Measurements from ENCODE around the gene HOXA3.

HOXA3 gene

GRCh38 chr7:27112955-27113949 lies 39.1 kb downstream of the HOXA3 start:
- DNase-seq = no peak

DNA sequence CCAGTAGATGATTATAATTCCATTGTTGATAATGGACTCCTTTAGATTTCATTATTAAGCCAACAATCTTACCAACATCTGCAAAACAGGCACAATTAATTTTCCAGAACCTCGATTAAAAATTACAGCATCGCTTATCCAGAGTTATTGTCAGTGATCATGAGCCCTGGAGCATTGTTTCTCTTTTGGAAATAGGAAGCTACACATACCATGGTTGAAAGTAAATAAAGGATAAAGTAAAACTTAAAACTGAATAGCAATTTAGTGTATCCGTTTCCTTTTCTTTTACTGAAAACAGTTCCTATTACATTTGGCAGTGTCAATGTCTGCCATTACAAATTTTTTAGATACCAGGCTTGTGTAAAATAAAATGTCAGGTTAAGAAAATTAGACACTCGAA lies 40.0 kb downstream of the HOXA3 start:
- DNase-seq = no peak

DNA sequence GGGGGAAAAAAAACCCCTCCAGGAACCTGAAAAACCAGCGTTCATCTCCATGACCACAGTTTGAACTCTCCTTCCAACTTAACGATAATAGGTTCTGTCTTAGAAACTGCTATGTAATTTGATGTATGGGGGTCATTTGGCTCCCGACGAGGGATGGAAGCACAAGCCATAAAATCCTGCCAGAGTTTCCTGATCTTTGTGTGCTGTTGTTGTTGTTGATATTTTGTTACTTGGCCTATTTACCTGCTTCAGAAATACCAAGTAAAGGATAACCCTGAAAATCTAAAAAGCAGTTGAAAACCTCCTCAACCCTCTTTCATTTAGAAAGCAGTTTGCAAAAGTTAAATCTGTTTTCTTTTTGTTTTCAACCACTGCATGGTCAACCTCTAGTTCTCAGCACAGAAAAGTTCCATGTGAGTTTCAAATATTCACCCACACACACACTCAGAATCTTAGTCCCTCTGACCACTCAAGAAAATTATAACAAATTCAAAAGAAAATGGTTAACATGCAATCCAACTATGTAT lies 40.6 kb downstream of the HOXA3 start:
- no peak for DNase-seq

DNA sequence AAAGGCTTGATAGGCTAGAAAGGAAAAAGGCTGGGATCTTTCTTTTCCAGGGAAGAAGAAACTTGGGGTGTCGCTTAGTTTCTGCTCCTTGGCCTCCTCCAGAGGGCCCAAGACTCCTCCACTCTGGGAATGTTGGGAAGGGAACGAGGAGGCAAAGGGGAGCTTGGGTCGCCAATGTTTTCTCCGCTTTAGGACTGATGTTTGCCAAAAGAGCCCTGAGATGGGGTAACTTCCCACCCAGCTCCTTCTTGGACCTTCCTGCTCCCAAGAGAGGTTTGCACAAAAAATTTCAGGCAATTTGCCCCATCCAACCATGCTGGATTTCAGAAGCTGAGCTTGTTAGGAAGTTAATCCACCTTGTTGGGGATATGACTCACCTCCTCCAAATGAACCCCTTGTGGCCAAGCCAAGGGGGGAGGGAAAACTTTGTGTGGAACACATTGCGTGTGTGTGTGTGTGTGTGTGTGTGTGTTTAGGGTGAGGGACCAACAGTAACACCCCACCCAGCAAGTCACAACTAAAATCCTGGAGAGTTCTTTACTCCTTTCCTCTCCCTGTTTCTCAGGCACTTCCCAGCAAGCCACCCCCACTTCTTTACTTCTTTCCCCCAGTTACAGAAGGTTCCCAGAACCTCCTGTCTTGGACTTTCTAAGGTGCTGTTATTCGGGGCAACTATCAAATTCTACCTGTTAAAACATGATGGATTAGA lies 41.2 kb downstream of the HOXA3 start:
- no peak for DNase-seq

GRCh38 chr7:27110186-27111031 lies 42.0 kb downstream of the HOXA3 start:
- DNase-seq = no peak

GRCh38 chr7:27109466-27110185 lies 42.8 kb downstream of the HOXA3 start:
- no peak for DNase-seq

GRCh38 chr7:27108390-27109127 lies 43.8 kb downstream of the HOXA3 start:
- DNase-seq = no peak

DNA sequence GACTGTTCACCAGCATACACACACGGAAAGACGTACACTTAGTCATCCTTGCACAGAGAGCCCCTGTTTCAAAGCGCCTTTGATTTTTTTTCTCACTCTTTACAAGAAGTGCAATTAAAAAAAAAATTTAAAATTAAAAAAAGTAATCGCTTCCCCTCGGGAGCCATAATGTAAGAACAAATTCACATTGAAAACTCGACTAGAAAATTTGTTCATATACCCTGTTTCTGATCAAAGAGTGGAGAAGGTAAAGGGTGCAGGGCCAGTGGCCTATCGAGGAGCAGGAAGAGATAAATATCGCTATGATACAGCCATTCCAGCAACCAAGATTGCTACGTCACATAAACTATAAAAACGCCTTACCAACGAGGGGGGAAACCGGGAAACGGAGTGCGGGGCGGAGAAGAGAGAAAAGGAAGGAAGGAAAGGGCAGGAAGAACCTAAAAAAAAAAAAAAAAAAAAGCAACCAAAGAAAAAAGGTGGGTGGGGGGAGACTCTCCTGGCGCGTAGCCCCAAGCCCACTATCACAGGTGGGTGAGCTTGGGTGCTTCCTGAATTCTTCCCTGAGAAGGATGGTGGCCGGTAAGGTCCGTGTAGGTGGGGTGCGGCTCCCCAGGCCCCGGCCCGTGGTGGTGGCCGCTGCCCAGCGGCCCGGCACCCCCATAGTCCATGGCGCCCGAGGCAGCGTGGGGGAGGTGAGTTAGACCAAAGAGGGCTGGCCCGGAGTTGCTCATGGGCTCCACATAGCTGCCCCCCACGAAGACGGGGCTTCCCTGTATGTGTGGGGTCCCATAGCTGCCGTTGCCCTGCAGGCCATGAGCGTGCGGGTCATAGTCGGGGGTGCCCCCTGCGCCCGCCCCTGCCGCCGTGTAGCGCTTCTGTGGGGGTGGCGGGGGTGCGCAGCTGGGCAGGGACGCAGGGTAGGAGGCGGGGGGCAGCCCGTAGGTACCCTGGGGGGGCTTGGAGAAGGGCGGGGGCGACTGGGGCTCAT lies 44.7 kb downstream of the HOXA3 start:
- DNase-seq = no peak

- DNase-seq = no peak
These were observed 45.5 kb downstream of the HOXA3 start for GRCh38 chr7:27106901-27107240.

GRCh38 chr7:27106181-27106900 lies 46.0 kb downstream of the HOXA3 start:
- no peak for DNase-seq

GRCh38 chr7:27105301-27106031 lies 46.9 kb downstream of the HOXA3 start:
- DNase-seq = no peak

GRCh38 chr7:27104341-27105058 lies 47.9 kb downstream of the HOXA3 start:
- DNase-seq = no peak

- no peak for DNase-seq
These were observed 48.7 kb downstream of the HOXA3 start for GRCh38 chr7:27103489-27104226.

DNA sequence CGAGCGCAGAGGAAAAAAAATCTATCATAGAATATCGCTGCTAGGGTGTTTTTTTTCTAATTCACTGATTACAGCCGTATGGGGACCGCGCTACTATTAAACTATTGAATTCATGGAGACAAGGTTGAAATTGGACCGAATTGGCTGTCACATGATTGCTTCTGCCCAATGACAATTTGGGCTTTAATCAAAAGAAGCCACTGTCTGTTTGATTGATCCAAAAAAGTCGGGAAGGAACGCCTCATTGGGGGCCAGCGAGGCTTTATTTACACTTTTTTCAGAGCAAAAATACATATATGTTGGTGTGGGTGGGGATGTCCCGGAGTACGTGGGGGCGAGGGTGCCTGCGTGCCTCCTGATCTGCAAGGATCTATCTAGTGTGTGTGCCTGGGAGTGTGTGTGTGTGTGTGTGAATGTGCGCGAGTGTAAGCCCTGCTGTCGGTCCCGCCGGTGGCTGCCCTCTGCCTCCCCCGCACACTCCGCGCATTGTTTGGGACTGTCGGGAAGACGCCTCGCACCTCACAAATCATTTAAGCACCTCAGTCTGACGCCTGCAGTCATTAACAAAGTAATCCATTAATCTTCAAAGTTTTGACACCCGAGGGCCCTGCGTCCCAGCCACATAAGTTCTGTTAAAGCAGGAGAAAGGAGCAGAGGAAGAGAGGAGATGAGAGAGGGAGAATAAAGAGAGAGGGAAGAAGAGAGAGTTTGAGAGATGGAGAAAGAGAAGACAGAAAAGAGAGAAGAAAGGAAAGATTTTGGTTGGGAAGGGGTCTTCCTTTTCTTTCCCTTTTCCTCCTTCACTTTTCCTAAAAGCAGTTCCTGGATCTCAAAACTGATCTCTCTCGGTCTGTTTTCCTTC lies 49.6 kb downstream of the HOXA3 start, which contains the start of gene HOXA2:
Gene HOXA2 (minus strand): TSS at position 103 of the 862 bp plus-strand sequence. CDS start 183 bp downstream, outside the sequence.
- no peak for DNase-seq

DNA sequence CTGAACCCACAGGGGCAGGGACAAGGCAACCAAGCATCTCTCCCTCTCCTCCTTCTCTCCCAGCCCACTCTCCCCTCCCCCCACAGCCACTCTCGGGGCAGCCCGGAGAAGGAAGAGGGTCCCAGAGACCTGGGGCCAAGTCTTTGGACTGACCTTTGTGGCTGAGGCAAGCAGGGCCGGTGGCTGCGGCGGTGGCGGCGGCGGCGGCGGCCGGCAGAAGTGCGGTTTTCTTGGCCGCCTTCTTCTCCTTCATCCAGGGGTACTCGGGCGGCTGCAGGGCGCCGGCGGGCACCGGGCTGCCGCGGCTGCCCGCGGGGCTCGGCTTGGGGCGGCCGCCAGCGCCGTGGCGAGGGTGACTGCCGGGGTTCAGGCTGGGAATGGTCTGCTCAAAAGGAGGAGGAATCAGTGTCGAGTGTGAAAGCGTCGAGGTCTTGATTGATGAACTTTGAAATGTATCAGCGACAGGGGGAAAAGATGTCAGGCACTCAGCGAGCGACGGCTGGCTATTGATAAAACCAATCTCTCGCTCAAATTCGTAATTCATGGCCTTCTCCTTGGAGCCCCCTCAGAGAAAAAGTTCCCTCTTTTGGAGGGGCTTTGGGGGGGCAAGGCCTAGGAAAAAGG lies 50.3 kb downstream of the HOXA3 start:
- no peak for DNase-seq

All from T-helper 1 cell (primary cell).